Measurements from ENCODE around the gene CATSPERZ. TPM values are rescaled to one million over a fixed set of nuclear protein-coding genes. Genes with fewer than 3 reads are reported as not detected.

CATSPERZ gene
- total RNA-seq, 1 experiment from 2014 or later: not detected

DNA sequence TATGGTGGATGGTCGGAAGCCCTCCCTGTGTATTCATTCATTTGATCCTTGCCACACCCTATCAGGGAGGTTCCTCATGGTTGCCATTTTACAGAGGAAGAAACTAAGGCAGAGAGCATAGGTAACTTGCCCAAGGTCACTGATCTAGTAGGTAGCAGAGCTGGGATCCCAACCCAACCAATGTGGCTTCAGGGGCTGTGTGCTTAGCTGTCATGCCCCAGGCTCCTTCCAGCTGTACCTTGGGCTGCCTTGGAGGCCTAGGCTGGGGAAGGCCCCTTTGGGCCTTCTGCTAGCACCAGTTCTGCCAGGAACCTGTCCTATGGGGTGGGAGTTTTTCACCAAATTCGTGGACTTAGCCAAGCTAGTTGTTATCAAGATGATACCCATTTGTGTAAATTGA is 24.3 kb upstream of the CATSPERZ start:
- Histone ChIP-seq H3K4me3 (no peak overlapping the region), H3F3A (ENCODE audit: insufficient read depth, low read depth) (peaks cover 49% of the 10 kb centered on the region), H3K27me3 (ENCODE audit: insufficient read depth, low read depth) (no peaks in the 10 kb centered on the region), H3K27ac (0 out of 2 replicates have a peak overlapping the region, but pooled peaks have one; percentile 27), H3K9me2 (ENCODE audit: insufficient read depth) (no peaks in the 10 kb centered on the region), H3K4me1 (replicated peaks; ENCODE audit: insufficient read depth) (peaks cover 29% of the 10 kb centered on the region), H3K36me3 (ENCODE audit: low read depth) (no peaks in the 10 kb centered on the region), H4K20me1 (ENCODE audit: insufficient read depth) (no peaks in the 10 kb centered on the region), H2AFZ (no peak overlapping the region), H3K4me2 (no peak overlapping the region), H3K9me3 (ENCODE audit: insufficient read depth, low read depth) (no peaks in the 10 kb centered on the region), H3K79me2 (ENCODE audit: low read depth) (peaks cover 25% of the 10 kb centered on the region)
- intact Hi-C loops (cut with micrococcal nuclease; ENCODE audit: unreplicated experiment): loop anchor here (2.0 kb wide), 3 partner anchors 41 to 83 kb away; partner anchors contain the start of genes RPS6KA4 and VEGFB
- DNase-seq: peak in 1 of 2 experiments; percentile 26
- ChIA-PET CTCF (interaction anchor here (1.0 to 1.6 kb wide), 3 partner anchors 29 to 56 kb away, joined by 3 to 13 read pairs (median 5); partner anchors contain the start of gene PRDX5), POLR2A (ENCODE audit: unreplicated experiment) (interaction anchor here (0.7 kb wide), 2 partner anchors 27 to 662 kb away, joined by 7 to 18 read pairs; no protein-coding TSS in a partner anchor)
- BruUV-seq (replicated peaks): TSS peak; percentile 13
- no peak for TF ChIP-seq EZH2 (IDR thresholded peaks at IDR 0.05; ENCODE audit: low read depth)
- TF ChIP-seq, protein P1, sequence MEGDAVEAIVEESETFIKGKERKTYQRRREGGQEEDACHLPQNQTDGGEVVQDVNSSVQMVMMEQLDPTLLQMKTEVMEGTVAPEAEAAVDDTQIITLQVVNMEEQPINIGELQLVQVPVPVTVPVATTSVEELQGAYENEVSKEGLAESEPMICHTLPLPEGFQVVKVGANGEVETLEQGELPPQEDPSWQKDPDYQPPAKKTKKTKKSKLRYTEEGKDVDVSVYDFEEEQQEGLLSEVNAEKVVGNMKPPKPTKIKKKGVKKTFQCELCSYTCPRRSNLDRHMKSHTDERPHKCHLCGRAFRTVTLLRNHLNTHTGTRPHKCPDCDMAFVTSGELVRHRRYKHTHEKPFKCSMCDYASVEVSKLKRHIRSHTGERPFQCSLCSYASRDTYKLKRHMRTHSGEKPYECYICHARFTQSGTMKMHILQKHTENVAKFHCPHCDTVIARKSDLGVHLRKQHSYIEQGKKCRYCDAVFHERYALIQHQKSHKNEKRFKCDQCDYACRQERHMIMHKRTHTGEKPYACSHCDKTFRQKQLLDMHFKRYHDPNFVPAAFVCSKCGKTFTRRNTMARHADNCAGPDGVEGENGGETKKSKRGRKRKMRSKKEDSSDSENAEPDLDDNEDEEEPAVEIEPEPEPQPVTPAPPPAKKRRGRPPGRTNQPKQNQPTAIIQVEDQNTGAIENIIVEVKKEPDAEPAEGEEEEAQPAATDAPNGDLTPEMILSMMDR (conservative IDR thresholded peaks at IDR 0.05): no peak

DNA sequence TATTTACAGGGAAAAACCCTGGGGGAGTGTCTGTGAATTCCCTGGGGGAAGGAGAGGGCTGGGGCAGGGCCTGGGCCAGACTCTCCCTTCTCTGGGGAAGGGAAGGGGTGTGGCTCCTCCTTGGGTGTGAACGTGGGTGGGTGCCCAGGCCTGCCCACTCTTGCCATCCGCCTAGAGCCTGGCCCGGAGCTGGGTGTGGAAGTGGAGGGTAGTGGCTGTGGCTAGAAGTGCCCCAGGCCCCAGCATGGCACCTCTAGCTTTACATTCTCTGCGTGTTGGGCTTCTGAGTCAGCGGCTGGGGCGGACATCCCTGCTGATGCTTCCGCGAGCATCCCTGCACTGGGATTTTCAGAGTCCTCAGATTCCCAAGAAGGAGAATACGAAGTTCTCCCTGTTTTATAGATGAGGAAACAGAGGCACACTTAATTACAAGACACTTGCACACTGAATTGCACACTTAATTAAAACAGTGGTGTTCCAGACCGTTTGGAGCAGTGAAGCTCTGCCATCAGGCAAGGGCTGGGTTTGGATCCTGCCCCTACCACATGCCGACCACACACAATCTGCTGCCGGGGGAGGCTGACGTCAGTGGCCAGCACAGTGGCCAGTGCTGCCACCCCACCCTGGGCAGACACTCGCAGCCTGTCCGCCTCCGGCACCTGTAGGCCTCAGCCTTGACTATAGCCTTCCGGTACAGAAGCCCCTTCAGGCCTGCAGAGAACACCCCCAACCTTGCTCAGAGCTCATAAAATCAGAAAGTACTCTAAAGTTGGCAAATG is 23.3 kb upstream of the CATSPERZ start:
- ChIA-PET POLR2A (ENCODE audit: unreplicated experiment) (interaction anchor here (0.6 to 1.0 kb wide), 3 partner anchors 26 to 78 kb away, joined by 3 to 7 read pairs (median 4); partner anchors contain the start of genes PRDX5 and TRMT112), CTCF (interaction anchor here (0.6 to 1.6 kb wide), 8 partner anchors 9 to 373 kb away, joined by 3 to 14 read pairs (median 8); partner anchors contain the start of gene PRDX5)
- no peaks in the 10 kb centered on the region for H3K36me3 ChIP-seq (ENCODE audit: low read depth)
- peak overlapping the region; percentile 41 for H3K4me2 ChIP-seq
- peaks cover 28% of the 10 kb centered on the region for H3K4me1 ChIP-seq (replicated peaks; ENCODE audit: insufficient read depth)
- no peak overlapping the region for H2AFZ ChIP-seq
- intact Hi-C loops (cut with micrococcal nuclease; ENCODE audit: unreplicated experiment): loop anchor here (2.0 kb wide), 3 partner anchors 42 to 82 kb away; partner anchors contain the start of genes RPS6KA4 and VEGFB
- peak; percentile 85 to 97 for DNase-seq
- H3K27me3 ChIP-seq (ENCODE audit: insufficient read depth, low read depth): no peaks in the 10 kb centered on the region
- H3K27ac ChIP-seq: peak overlapping the region; percentile 41
- H3F3A ChIP-seq (ENCODE audit: insufficient read depth, low read depth): peaks cover 43% of the 10 kb centered on the region
- no peaks in the 10 kb centered on the region for H4K20me1 ChIP-seq (ENCODE audit: insufficient read depth)
- no peaks in the 10 kb centered on the region for H3K9me2 ChIP-seq (ENCODE audit: insufficient read depth)
- H3K9me3 ChIP-seq (ENCODE audit: insufficient read depth, low read depth): no peaks in the 10 kb centered on the region
- TF ChIP-seq, protein P1 (conservative IDR thresholded peaks at IDR 0.05): no peak
- no peak for TF ChIP-seq EZH2 (IDR thresholded peaks at IDR 0.05; ENCODE audit: low read depth)
- H3K4me3 ChIP-seq: no peak overlapping the region
- BruUV-seq (replicated peaks): no TSS peak
- peaks cover 21% of the 10 kb centered on the region for H3K79me2 ChIP-seq (ENCODE audit: low read depth)

DNA sequence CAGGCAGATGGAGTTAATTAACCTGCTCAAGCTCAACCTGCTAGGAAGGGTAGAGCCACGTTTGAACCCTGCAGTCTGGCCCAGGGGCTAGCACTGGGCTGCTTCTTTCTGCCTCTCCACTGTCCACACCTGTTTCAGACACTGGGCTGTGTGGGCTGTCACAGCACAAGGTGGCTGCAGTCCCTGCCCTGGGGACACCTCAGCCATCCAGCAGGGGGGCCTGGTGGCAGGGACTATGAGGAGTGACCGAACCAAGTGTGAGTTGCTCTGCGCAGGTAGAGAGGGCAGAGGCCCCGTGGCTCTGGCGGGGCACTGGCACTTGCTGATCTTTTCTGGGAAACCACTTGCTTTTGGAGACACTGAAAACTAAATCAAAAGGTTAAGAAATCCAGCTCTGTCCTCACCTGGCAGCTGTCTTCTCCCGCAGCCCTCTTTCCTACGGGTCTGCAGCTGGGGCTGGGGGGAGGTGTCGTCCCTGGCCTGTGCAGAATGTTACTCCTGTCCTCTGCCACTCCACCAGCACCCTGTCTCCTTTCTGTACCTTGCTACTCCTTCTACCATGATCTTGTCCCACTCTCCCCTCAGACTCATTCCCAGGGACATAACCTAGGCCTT is 21.5 kb upstream of the CATSPERZ start:
- Histone ChIP-seq H2AFZ (no peak overlapping the region), H3K9me2 (ENCODE audit: insufficient read depth) (no peaks in the 10 kb centered on the region), H4K20me1 (ENCODE audit: insufficient read depth) (no peaks in the 10 kb centered on the region), H3K9me3 (ENCODE audit: insufficient read depth, low read depth) (no peaks in the 10 kb centered on the region), H3K27ac (no peak overlapping the region), H3K79me2 (ENCODE audit: low read depth) (peaks cover 10% of the 10 kb centered on the region), H3F3A (ENCODE audit: insufficient read depth, low read depth) (peaks cover 39% of the 10 kb centered on the region), H3K4me3 (no peak overlapping the region), H3K36me3 (ENCODE audit: low read depth) (no peaks in the 10 kb centered on the region), H3K4me1 (replicated peaks; ENCODE audit: insufficient read depth) (peaks cover 23% of the 10 kb centered on the region), H3K27me3 (ENCODE audit: insufficient read depth, low read depth) (no peaks in the 10 kb centered on the region), H3K4me2 (no peak overlapping the region)
- TF ChIP-seq, protein P1 (conservative IDR thresholded peaks at IDR 0.05): no peak
- no peak for TF ChIP-seq EZH2 (IDR thresholded peaks at IDR 0.05; ENCODE audit: low read depth)
- ChIA-PET CTCF (interaction anchor here (1.9 kb wide), 1 partner anchor 77 kb away, joined by 4 read pairs; no protein-coding TSS in a partner anchor), POLR2A (ENCODE audit: unreplicated experiment) (interaction anchor here (1.1 kb wide), 1 partner anchor 33 kb away, joined by 4 read pairs; no protein-coding TSS in a partner anchor)
- DNase-seq: peak in 1 of 2 experiments; percentile 34
- BruUV-seq (replicated peaks): no TSS peak
- intact Hi-C loops (cut with micrococcal nuclease; ENCODE audit: unreplicated experiment): no loop called here
